ENCODE data around the gene PAIP2. TPM values are rescaled to one million over a fixed set of nuclear protein-coding genes. Genes with fewer than 3 reads are reported as not detected.

The PAIP2 gene
- total RNA-seq, 2 experiments from 2014 or later = 110 to 113 TPM

DNA sequence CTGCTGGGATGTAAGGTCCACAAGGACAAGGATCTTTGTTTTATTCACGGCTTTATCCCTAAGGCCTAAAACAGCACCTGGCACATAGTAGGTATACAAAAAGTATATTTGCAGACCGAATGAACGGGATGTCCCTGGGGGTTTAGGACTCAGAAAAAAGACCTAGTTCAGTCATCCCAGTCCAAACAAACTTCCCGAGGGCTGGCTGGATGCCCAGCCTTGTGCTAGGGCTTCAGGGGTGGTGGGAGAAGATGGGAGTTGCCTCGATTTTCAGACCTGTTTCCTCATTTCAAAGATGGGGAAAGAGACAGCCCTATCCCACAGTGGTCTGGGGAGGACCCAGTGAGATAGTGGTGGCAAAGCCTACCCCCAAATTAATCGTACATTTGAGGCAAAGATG is 56.3 kb downstream of the PAIP2 start:
- H3K9me3 Mint-ChIP-seq = no peaks in the 10 kb centered on the region
- no peak overlapping the region for H3K4me3 Mint-ChIP-seq
- TF ChIP-seq, protein P1, sequence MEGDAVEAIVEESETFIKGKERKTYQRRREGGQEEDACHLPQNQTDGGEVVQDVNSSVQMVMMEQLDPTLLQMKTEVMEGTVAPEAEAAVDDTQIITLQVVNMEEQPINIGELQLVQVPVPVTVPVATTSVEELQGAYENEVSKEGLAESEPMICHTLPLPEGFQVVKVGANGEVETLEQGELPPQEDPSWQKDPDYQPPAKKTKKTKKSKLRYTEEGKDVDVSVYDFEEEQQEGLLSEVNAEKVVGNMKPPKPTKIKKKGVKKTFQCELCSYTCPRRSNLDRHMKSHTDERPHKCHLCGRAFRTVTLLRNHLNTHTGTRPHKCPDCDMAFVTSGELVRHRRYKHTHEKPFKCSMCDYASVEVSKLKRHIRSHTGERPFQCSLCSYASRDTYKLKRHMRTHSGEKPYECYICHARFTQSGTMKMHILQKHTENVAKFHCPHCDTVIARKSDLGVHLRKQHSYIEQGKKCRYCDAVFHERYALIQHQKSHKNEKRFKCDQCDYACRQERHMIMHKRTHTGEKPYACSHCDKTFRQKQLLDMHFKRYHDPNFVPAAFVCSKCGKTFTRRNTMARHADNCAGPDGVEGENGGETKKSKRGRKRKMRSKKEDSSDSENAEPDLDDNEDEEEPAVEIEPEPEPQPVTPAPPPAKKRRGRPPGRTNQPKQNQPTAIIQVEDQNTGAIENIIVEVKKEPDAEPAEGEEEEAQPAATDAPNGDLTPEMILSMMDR (IDR thresholded peaks at IDR 0.05) = no peak
- H3K27me3 Mint-ChIP-seq = no peaks in the 10 kb centered on the region
- H3K36me3 Mint-ChIP-seq (ENCODE audit: low read depth) = peaks cover 22% of the 10 kb centered on the region
- DNase-seq (no peak), ATAC-seq (no peak)
- ChIA-PET CTCF (no interaction called here), POLR2A (no interaction called here)
- H3K4me1 Mint-ChIP-seq (ENCODE audit: low read depth) = peaks cover 23% of the 10 kb centered on the region
- intact Hi-C loops (cut with micrococcal nuclease) = no loop called here
- H3K27ac Mint-ChIP-seq = no peak overlapping the region

DNA sequence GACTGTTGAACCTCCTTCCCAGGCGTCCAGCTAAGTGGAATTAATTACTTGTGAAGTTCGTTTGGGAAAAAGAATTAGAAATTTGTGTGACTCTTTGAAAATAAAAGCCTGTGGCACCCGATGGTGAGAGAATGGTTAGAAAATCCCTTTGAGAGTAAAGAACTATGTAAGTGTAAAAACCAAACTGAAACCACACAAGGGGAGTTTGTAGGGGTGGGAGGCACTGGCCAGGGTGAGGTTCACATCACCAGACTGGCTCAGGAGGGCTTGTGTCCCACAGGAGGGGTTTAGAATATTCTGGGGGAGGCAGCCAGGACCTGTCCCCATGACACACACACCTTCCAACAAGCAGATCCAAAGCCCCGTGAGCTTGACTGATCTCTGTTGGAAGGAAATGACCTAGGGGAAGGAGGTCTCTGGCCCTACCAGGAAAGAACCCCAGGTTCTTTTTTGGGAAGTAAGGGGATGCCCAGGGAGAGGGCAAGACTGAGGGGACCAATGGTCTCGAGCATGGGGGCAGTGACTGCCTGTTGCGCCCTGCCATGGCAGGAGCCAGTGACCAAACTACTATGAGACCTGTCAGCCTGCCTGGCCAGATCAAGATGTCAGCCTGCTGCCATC is 58.0 kb downstream of the PAIP2 start:
- H3K4me1 Mint-ChIP-seq (ENCODE audit: low read depth) = peaks cover 33% of the 10 kb centered on the region
- peak; percentile 57 for DNase-seq
- peak overlapping the region; percentile 22 for H3K4me3 Mint-ChIP-seq
- peaks cover 13% of the 10 kb centered on the region for H3K36me3 Mint-ChIP-seq (ENCODE audit: low read depth)
- ChIA-PET POLR2A (interaction anchor here (1.4 kb wide), 1 partner anchor 57 kb away, joined by 3 read pairs; the partner anchor contains the start of gene PAIP2), CTCF (no interaction called here)
- TF ChIP-seq, protein P1 (IDR thresholded peaks at IDR 0.05) = no peak
- H3K9me3 Mint-ChIP-seq = no peaks in the 10 kb centered on the region
- peak; percentile 8 for ATAC-seq
- intact Hi-C loops (cut with micrococcal nuclease) = no loop called here
- H3K27ac Mint-ChIP-seq = peak overlapping the region; percentile 55
- H3K27me3 Mint-ChIP-seq = no peaks in the 10 kb centered on the region

- no peak for ATAC-seq
- no peak overlapping the region for H3K4me3 Mint-ChIP-seq
- peaks cover 34% of the 10 kb centered on the region for H3K4me1 Mint-ChIP-seq (ENCODE audit: low read depth)
- no peaks in the 10 kb centered on the region for H3K9me3 Mint-ChIP-seq
- POLR2A ChIA-PET = interaction anchor here (0.8 to 6.5 kb wide), 4 partner anchors 11 to 114 kb away, joined by 3 to 49 read pairs (median 12); partner anchors contain the start of genes MZB1 and PAIP2
- peaks cover 6% of the 10 kb centered on the region for H3K36me3 Mint-ChIP-seq (ENCODE audit: low read depth)
- CTCF ChIA-PET = interaction anchor here (0.8 to 4.4 kb wide), 8 partner anchors 9 to 114 kb away, joined by 3 to 34 read pairs (median 6); partner anchors contain the start of gene MZB1
- no peaks in the 10 kb centered on the region for H3K27me3 Mint-ChIP-seq
- no peak overlapping the region for H3K27ac Mint-ChIP-seq
- intact Hi-C loops (cut with micrococcal nuclease) = no loop called here
- DNase-seq = no peak
- TF ChIP-seq, protein P1 (IDR thresholded peaks at IDR 0.05) = no peak
Measured at GRCh38 chr5:139401546-139401945, 59.9 kb downstream of the PAIP2 start.

DNA sequence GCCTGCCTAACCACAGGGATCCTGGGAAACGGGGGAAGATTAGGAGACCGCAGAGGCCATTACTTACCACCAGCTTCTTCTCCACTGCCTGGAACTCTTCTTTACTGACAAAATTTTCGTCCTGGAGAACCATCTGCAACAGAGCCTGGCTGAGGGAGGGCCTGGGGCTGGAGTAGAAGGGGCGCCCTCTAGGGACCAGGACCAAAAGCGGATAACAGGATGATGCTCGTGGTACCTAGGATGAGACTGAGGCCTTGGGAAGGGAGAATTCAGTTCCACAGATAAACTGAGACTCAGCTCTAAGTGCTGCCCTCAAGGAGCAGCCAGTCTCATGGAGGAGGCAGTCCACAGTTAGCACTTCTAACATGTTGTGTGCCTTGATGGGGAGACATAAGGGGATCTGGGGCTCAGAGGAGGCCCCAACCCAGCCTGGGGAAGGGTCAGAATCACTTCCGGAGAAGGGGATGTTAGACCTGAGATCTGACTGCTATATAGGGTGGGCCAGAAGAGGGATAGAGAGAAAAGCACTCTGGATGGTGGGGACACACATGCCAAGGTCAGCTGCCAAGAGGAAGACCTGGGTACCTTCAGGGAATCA is 61.0 kb downstream of the PAIP2 start:
- DNase-seq (peak; percentile 40), ATAC-seq (no peak)
- Mint-ChIP-seq H3K27ac (peak overlapping the region; percentile 99), H3K36me3 (ENCODE audit: low read depth) (no peaks in the 10 kb centered on the region), H3K9me3 (no peaks in the 10 kb centered on the region), H3K27me3 (no peaks in the 10 kb centered on the region), H3K4me1 (ENCODE audit: low read depth) (peaks cover 36% of the 10 kb centered on the region), H3K4me3 (peak overlapping the region; percentile 85)
- TF ChIP-seq, protein P1 (IDR thresholded peaks at IDR 0.05) = peak; percentile 32
- ChIA-PET POLR2A (interaction anchor here (0.8 to 6.5 kb wide), 7 partner anchors 10 to 346 kb away, joined by 3 to 49 read pairs (median 3); partner anchors contain the start of genes MZB1 and PAIP2), CTCF (interaction anchor here (0.6 to 4.4 kb wide), 18 partner anchors 10 to 288 kb away, joined by 3 to 34 read pairs (median 4); partner anchors contain the start of genes MZB1, PAIP2 and STING1)
- intact Hi-C loops (cut with micrococcal nuclease) = no loop called here

GRCh38 chr5:139403418-139403786 is 61.7 kb downstream of the PAIP2 start:
- Mint-ChIP-seq H3K36me3 (ENCODE audit: low read depth) (no peaks in the 10 kb centered on the region), H3K4me3 (peak overlapping the region; percentile 85), H3K27me3 (no peaks in the 10 kb centered on the region), H3K4me1 (ENCODE audit: low read depth) (peaks cover 39% of the 10 kb centered on the region), H3K9me3 (no peaks in the 10 kb centered on the region), H3K27ac (peak overlapping the region; percentile 99)
- CTCF ChIA-PET = interaction anchor here (0.9 to 4.4 kb wide), 15 partner anchors 11 to 287 kb away, joined by 3 to 34 read pairs (median 4); partner anchors contain the start of gene PAIP2
- TF ChIP-seq, protein P1 (IDR thresholded peaks at IDR 0.05) = no peak
- ATAC-seq (no peak), DNase-seq (no peak)
- intact Hi-C loops (cut with micrococcal nuclease) = no loop called here
- POLR2A ChIA-PET = interaction anchor here (1.0 to 6.5 kb wide), 8 partner anchors 9 to 345 kb away, joined by 3 to 49 read pairs (median 4); partner anchors contain the start of genes MZB1, PAIP2 and PROB1

Data from activated CD8-positive, alpha-beta T cell treated with anti-CD3 and anti-CD28 coated beads for 36 hours (primary cell).